KOPT-K1 (cell line): ENCODE data around the gene LRP2BP.
"Not testable (repeated sequence)": the region's sequence is repeated elsewhere in the genome, so short reads cannot be mapped to it uniquely, and the experiment has no call there.

Experiments
- H3K27ac ChIP-seq: fragments of 200-600 bp; sonication (generic); 2 replicates; pipeline ENCODE4 v1.5.1; 2016; ENCODE audit warnings: antibody characterized with exemption, mild to moderate bottlenecking, low read depth, low read length; ENCODE audit not compliant: poor library complexity, severe bottlenecking
- H3K36me3 ChIP-seq: fragments of 200-600 bp; sonication (generic); 2 replicates; pipeline ENCODE4 v1.5.1; 2017; ENCODE audit warnings: antibody characterized with exemption, mild to moderate bottlenecking, low read length, moderate library complexity; ENCODE audit not compliant: insufficient read depth
- H3K9me3 ChIP-seq: fragments of 200-600 bp; sonication (generic); 2 replicates; pipeline ENCODE4 v1.5.1; 2017; ENCODE audit warnings: antibody characterized with exemption, low read length, mild to moderate bottlenecking; ENCODE audit not compliant: insufficient read depth, poor library complexity, severe bottlenecking

LRP2BP gene

GRCh38 chr4:185381288-185382196 is 14.2 kb downstream of the LRP2BP start:
- peaks cover 15% of the 10 kb centered on the region for H3K9me3 ChIP-seq
- no peaks in the 10 kb centered on the region for H3K36me3 ChIP-seq
- no peak overlapping the region for H3K27ac ChIP-seq

- Histone ChIP-seq H3K27ac (no peak overlapping the region), H3K9me3 (peaks cover 15% of the 10 kb centered on the region), H3K36me3 (no peaks in the 10 kb centered on the region)
Measured at GRCh38 chr4:185380320-185380719, 15.4 kb downstream of the LRP2BP start.

GRCh38 chr4:185379326-185380295 is 16.1 kb downstream of the LRP2BP start:
- H3K9me3 ChIP-seq: peaks cover 15% of the 10 kb centered on the region
- no peak overlapping the region for H3K27ac ChIP-seq
- H3K36me3 ChIP-seq: no peaks in the 10 kb centered on the region

GRCh38 chr4:185378264-185378663 is 17.5 kb downstream of the LRP2BP start:
- no peak overlapping the region for H3K27ac ChIP-seq
- peaks cover 12% of the 10 kb centered on the region for H3K9me3 ChIP-seq
- H3K36me3 ChIP-seq: 0 out of 2 replicates have a peak, but pooled peaks cover under 1% of the 10 kb centered on the region

GRCh38 chr4:185374573-185374972 is 21.2 kb downstream of the LRP2BP start:
- Histone ChIP-seq H3K36me3 (peaks cover 4% of the 10 kb centered on the region; the same call in 1 of the 2 replicates), H3K27ac (no peak overlapping the region), H3K9me3 (no peaks in the 10 kb centered on the region)

- Histone ChIP-seq H3K27ac (no peak overlapping the region), H3K9me3 (no peaks in the 10 kb centered on the region), H3K36me3 (peaks cover 4% of the 10 kb centered on the region; the same call in 1 of the 2 replicates)
Measured at GRCh38 chr4:185374027-185374426, 21.7 kb downstream of the LRP2BP start.

- H3K9me3 ChIP-seq: no peaks in the 10 kb centered on the region
- no peak overlapping the region for H3K27ac ChIP-seq
- peaks cover 4% of the 10 kb centered on the region; the same call in 1 of the 2 replicates for H3K36me3 ChIP-seq
Measured at GRCh38 chr4:185371702-185372101, 24.0 kb downstream of the LRP2BP start.

- Histone ChIP-seq H3K36me3 (peaks cover 4% of the 10 kb centered on the region; the same call in 1 of the 2 replicates), H3K27ac (no peak overlapping the region), H3K9me3 (no peaks in the 10 kb centered on the region)
Measured at GRCh38 chr4:185370268-185370949, 25.3 kb downstream of the LRP2BP start.

- Histone ChIP-seq H3K9me3 (no peaks in the 10 kb centered on the region), H3K36me3 (peaks cover 4% of the 10 kb centered on the region; the same call in 1 of the 2 replicates), H3K27ac (no peak overlapping the region)
Measured at GRCh38 chr4:185369731-185370130, 26.0 kb downstream of the LRP2BP start.

GRCh38 chr4:185364886-185365285 is 30.8 kb downstream of the LRP2BP start:
- Histone ChIP-seq H3K36me3 (no peaks in the 10 kb centered on the region), H3K27ac (no peak overlapping the region), H3K9me3 (no peaks in the 10 kb centered on the region)

- no peaks in the 10 kb centered on the region for H3K36me3 ChIP-seq
- no peaks in the 10 kb centered on the region for H3K9me3 ChIP-seq
- no peak overlapping the region for H3K27ac ChIP-seq
Measured at GRCh38 chr4:185363251-185363650, 32.5 kb downstream of the LRP2BP start.

GRCh38 chr4:185362570-185362969 is 33.2 kb downstream of the LRP2BP start:
- H3K9me3 ChIP-seq, H3K36me3 ChIP-seq, H3K27ac ChIP-seq: not testable (repeated sequence)

GRCh38 chr4:185361872-185362271 is 33.9 kb downstream of the LRP2BP start:
- no peaks in the 10 kb centered on the region for H3K9me3 ChIP-seq
- H3K27ac ChIP-seq: no peak overlapping the region
- H3K36me3 ChIP-seq: no peaks in the 10 kb centered on the region

- Histone ChIP-seq H3K36me3 (no peaks in the 10 kb centered on the region), H3K9me3 (no peaks in the 10 kb centered on the region), H3K27ac (no peak overlapping the region)
Measured at GRCh38 chr4:185359767-185360446, 35.8 kb downstream of the LRP2BP start.
